HepG2 (cell line): ENCODE results near the gene KCNMB2. TPM values are rescaled to one million over a fixed set of nuclear protein-coding genes. Genes with fewer than 3 reads are reported as not detected.

Source experiments
- ATAC-seq: fragments of 200-7000 bp; cut with Tn5 transposase; 3 replicates; pipeline ENCODE4 v1.9.1; 2020; ENCODE audit warnings: mild to moderate bottlenecking, moderate library complexity
- BruUV-seq: library from RNA; stranded (reverse); fragments of 400-500 nt; replicated peaks from 2 replicates; lab custom pipeline; 2021; lab: Mats Ljungman, UMichigan
- CTCF ChIA-PET: fragments of 300-600 bp; formaldehyde crosslinking; extraction: SDS; loops from one replicate; lab custom pipeline; 2021; ENCODE audit warnings: low total read pairs, inconsistent platforms, low intra/inter-chr PET ratio; lab: Yijun Ruan, JAX
- POLR2A ChIA-PET: fragments of 350-600 bp; sonication (Branson Sonifier 250); formaldehyde crosslinking; loops from one replicate; lab custom pipeline; 2020; ENCODE audit warnings: antibody characterized with exemption, inconsistent platforms; lab: Yijun Ruan, JAX
- DNase-seq: peaks from one replicate; pipeline ENCODE4 v3.0.0-alpha.2; 2015; ENCODE audit warnings: low spot score
- FAIRE-seq: peaks from 3 replicates; lab custom pipeline; 2011; peaks lifted over from hg19 to GRCh38; lab: Jason Lieb, UNC
- H2AFZ ChIP-seq: one replicate; pipeline ENCODE4 v1.6.1; 2011; ENCODE audit warnings: low read length, inconsistent platforms
- H3K27ac ChIP-seq: fragments of 300-600 bp; 3 replicates; pipeline ENCODE4 v1.8.0; 2011; ENCODE audit warnings: mixed run types, mild to moderate bottlenecking, mixed read lengths, low read length, inconsistent platforms; ENCODE audit not compliant: insufficient read depth; ENCODE audit errors: extremely low read length
- H3K27me3 ChIP-seq, 2 experiments: fragments of 200-600 bp in 1 of 2; 2 replicates in 1 of 2; 3 replicates in 1 of 2; pipeline versions ENCODE4 v1.6.0 to v1.8.0; 2011; ENCODE audit warnings: low read length in 2 of 2, mild to moderate bottlenecking in 2 of 2, moderate library complexity in 2 of 2, inconsistent platforms in 1 of 2; ENCODE audit not compliant: insufficient read depth in 2 of 2, control insufficient read depth in 1 of 2
- H3K36me3 ChIP-seq, 2 experiments: fragments of 200-600 bp in 1 of 2; replicated peaks in 1 of 2; 2 replicates in 1 of 2; 3 replicates in 1 of 2; pipeline versions ENCODE4 v1.5.1 to v1.8.0; 2011; ENCODE audit warnings: low read length in 2 of 2, inconsistent platforms in 1 of 2; ENCODE audit not compliant: insufficient read depth in 2 of 2, control insufficient read depth in 1 of 2
- H3K4me1 ChIP-seq: 2 replicates; pipeline ENCODE4 v1.5.1; 2012; ENCODE audit warnings: low read length, inconsistent platforms; ENCODE audit not compliant: insufficient read depth
- H3K4me2 ChIP-seq: 2 replicates; pipeline ENCODE4 v1.6.0; 2011; ENCODE audit warnings: low read depth, low read length, inconsistent platforms
- H3K4me3 ChIP-seq, 3 experiments: fragments of 200-600 bp in 1 of 3; sonication (generic), shearing (Covaris generic) in 1 of 3; replicated peaks in 1 of 3; 2 replicates each; pipeline ENCODE4 v1.5.1; 2011 to 2016; ENCODE audit warnings: low read length in 3 of 3, inconsistent platforms in 2 of 3, low read depth in 2 of 3, mild to moderate bottlenecking in 2 of 3, control low read depth in 1 of 3, mixed read lengths in 1 of 3; ENCODE audit not compliant: insufficient read depth in 1 of 3
- H3K79me2 ChIP-seq: one replicate; pipeline ENCODE4 v1.6.1; 2011; ENCODE audit warnings: low read length, inconsistent platforms; ENCODE audit not compliant: insufficient read depth
- H3K9ac ChIP-seq: 2 replicates; pipeline ENCODE4 v1.6.0; 2011; ENCODE audit warnings: mild to moderate bottlenecking, low read depth, low read length, inconsistent platforms; ENCODE audit not compliant: insufficient read depth
- H3K9me3 ChIP-seq: 2 replicates; pipeline ENCODE4 v1.5.1; 2012; ENCODE audit warnings: mild to moderate bottlenecking, low read length
- H4K20me1 ChIP-seq: 2 replicates; pipeline ENCODE4 v1.6.0; 2011; ENCODE audit warnings: inconsistent platforms, mild to moderate bottlenecking, low read length, moderate library complexity; ENCODE audit not compliant: insufficient read depth
- CREM ChIP-seq, 2 experiments: sonication (generic) in 1 of 2; formaldehyde crosslinking in 1 of 2; IDR thresholded peaks; 2 replicates each; pipeline versions ENCODE4 v1.4.0 to v1.6.1; 2016 to 2020; ENCODE audit warnings: antibody characterized with exemption in 1 of 2, mild to moderate bottlenecking in 1 of 2, missing genetic modification reagents in 1 of 2
- HMG20B ChIP-seq: conservative IDR thresholded peaks from 2 replicates; pipeline ENCODE4 v1.6.1; 2016; ENCODE audit warnings: missing genetic modification reagents, missing compliant biosample characterization
- MTA1 ChIP-seq: sonication (generic); formaldehyde crosslinking; IDR thresholded peaks from 2 replicates; pipeline ENCODE4 v1.4.0; 2020; ENCODE audit warnings: missing genetic modification reagents, mild to moderate bottlenecking, borderline replicate concordance
- SRSF9 ChIP-seq: fragments of 200-400 bp; formaldehyde crosslinking; IDR thresholded peaks from 2 replicates; pipeline ENCODE4 v1.6.1; 2018; ENCODE audit warnings: borderline replicate concordance, mild to moderate bottlenecking, low read depth, low read length; ENCODE audit not compliant: insufficient read depth, poor library complexity, severe bottlenecking
- ZNF224 ChIP-seq: sonication (generic); formaldehyde crosslinking; IDR thresholded peaks from 2 replicates; pipeline ENCODE4 v1.5.0; 2020; ENCODE audit warnings: mild to moderate bottlenecking, missing genetic modification reagents
- ZNF512B ChIP-seq: sonication (generic); formaldehyde crosslinking; IDR thresholded peaks from 2 replicates; pipeline ENCODE4 v1.5.1; 2020; ENCODE audit warnings: missing genetic modification reagents, mild to moderate bottlenecking, borderline replicate concordance
- ZSCAN20 ChIP-seq: sonication (generic); formaldehyde crosslinking; IDR thresholded peaks from 2 replicates; pipeline ENCODE4 v1.4.0; 2020; ENCODE audit warnings: missing genetic modification reagents, mild to moderate bottlenecking, borderline replicate concordance
- in situ Hi-C: cut with HindIII; loops from 2 replicates; pipeline ENCODE4 v1.10.0; 2017; ENCODE audit warnings: low pct_unique_long_range_greater_than_20kb; ENCODE audit not compliant: extremely low pct_ligation_motif_present
- intact Hi-C: fragments of 100-400 bp; cut with micrococcal nuclease; formaldehyde crosslinking; loops from one replicate; pipeline ENCODE4 v1.10.0; 2022; ENCODE audit not compliant: unreplicated experiment
- polyA plus RNA-seq, 8 experiments: library from polyadenylated mRNA; depleted of rRNA in 3 of 8; stranded (reverse) in 7 of 8; unstranded in 1 of 8; fragments of >200 nt; fragmentation: Illumina TruSeq in 4 of 8; extraction: Trizol in 4 of 8; gene quantifications; 2 replicates each; pipeline versions ENCODE4 v1.2.1 to v1.2.3, GENCODE V29; 2011 to 2016; ENCODE audit warnings: low read depth in 4 of 8, missing spikeins in 1 of 8, mixed read lengths in 1 of 8; ENCODE audit not compliant: insufficient read depth in 1 of 8
- total RNA-seq, 5 experiments: library from RNA; depleted of rRNA; stranded (reverse); fragments of >200 nt; fragmentation: Illumina TruSeq; extraction: Trizol; gene quantifications; 2 replicates each; pipeline ENCODE4 v1.2.3, GENCODE V29; 2016; ENCODE audit warnings: low read depth in 1 of 5

KCNMB2 gene
- total and polyA plus RNA-seq, 2 of the 13 experiments (the other 11 are each of a cell fraction or from before 2014, with no cell fraction given), result not detected

- Histone ChIP-seq H3K9ac (no peak overlapping the region), H3K9me3 (no peaks in the 10 kb centered on the region), H4K20me1 (no peaks in the 10 kb centered on the region), H3K27me3 (no peaks in the 10 kb centered on the region), H3K27ac (no peak overlapping the region), H3K36me3 (no peaks in the 10 kb centered on the region), H3K4me1 (no peaks in the 10 kb centered on the region), H3K4me2 (no peak overlapping the region), H3K79me2 (no peaks in the 10 kb centered on the region), H3K4me3 (no peak overlapping the region), H2AFZ (no peak overlapping the region)
- no peak for ATAC-seq
- BruUV-seq, result no TSS peak
- DNase-seq, result no peak
- intact Hi-C loops (no loop called here), in situ Hi-C loops (no loop called here)
- ChIA-PET POLR2A (no interaction called here), CTCF (no interaction called here)
- FAIRE-seq, result no peak
- TF ChIP-seq ZNF224 (no peak), MTA1 (no peak), HMG20B (no peak), ZNF512B (no peak), CREM (IDR thresholded peaks at IDR 0.05) (no peak), CREM (CRISPR knock-in tag; IDR thresholded peaks at IDR 0.05) (no peak), SRSF9 (no peak), ZSCAN20 (CRISPR knock-in tag) (no peak)
Measured at GRCh38 chr3:178486903-178487302, 49.3 kb upstream of the KCNMB2 start.
